Endothelial cell of umbilical vein (primary cell): Measurements from ENCODE around the gene PSAPL1. TPM values are rescaled to one million over a fixed set of nuclear protein-coding genes. Genes with fewer than 3 reads are reported as not detected.

Experiments
- BruUV-seq: library from RNA; stranded (reverse); fragments of 400-500 nt; replicated peaks from 2 replicates; lab custom pipeline; 2021; lab: Mats Ljungman, UMichigan
- CTCF ChIA-PET: fragments of 300-600, 350-600 bp; sonication (Branson Sonifier 250); formaldehyde crosslinking; loops from one replicate; lab custom pipeline; 2021; ENCODE audit warnings: antibody characterized with exemption, inconsistent platforms; lab: Charles Lee
- POLR2A ChIA-PET: fragments of 300-600, 350-600 bp; sonication (Branson Sonifier 250); formaldehyde crosslinking; loops from one replicate; lab custom pipeline; 2021; ENCODE audit warnings: antibody characterized with exemption, inconsistent platforms; lab: Charles Lee
- DNase-seq: peaks from one replicate; pipeline ENCODE4 v3.0.0-alpha.2; 2011; ENCODE audit warnings: low read depth, low spot score
- FAIRE-seq: peaks from 2 replicates; lab custom pipeline; 2011; peaks lifted over from hg19 to GRCh38; lab: Jason Lieb, UNC
- H2AFZ ChIP-seq: 2 replicates; pipeline ENCODE4 v1.6.0; 2012; ENCODE audit warnings: low read depth, low read length, control low read depth, inconsistent platforms
- H3K27ac ChIP-seq: 2 replicates; pipeline ENCODE4 v1.5.1; 2011; ENCODE audit warnings: low read depth, mild to moderate bottlenecking, control low read depth, low read length, moderate library complexity; ENCODE audit not compliant: insufficient read depth
- H3K27me3 ChIP-seq, 2 experiments: 2 replicates each; pipeline versions ENCODE4 v1.6.0 to v1.6.1; 2011; ENCODE audit warnings: low read length in 2 of 2, mixed read lengths in 1 of 2; ENCODE audit not compliant: control insufficient read depth in 2 of 2, insufficient read depth in 2 of 2
- H3K36me3 ChIP-seq, 2 experiments: 2 replicates in 1 of 2; 3 replicates in 1 of 2; pipeline ENCODE4 v1.5.1; 2011; ENCODE audit warnings: low read length in 2 of 2, mild to moderate bottlenecking in 1 of 2, moderate library complexity in 1 of 2; ENCODE audit not compliant: control insufficient read depth in 2 of 2, insufficient read depth in 2 of 2; ENCODE audit errors: extremely low read depth in 1 of 2
- H3K4me1 ChIP-seq: 3 replicates; pipeline ENCODE4 v1.5.1; 2011; ENCODE audit warnings: mild to moderate bottlenecking, low read length; ENCODE audit not compliant: control insufficient read depth, insufficient read depth; ENCODE audit errors: extremely low read depth
- H3K4me2 ChIP-seq: 2 replicates; pipeline ENCODE4 v1.6.1; 2011; ENCODE audit warnings: low read length, control low read depth, mixed read lengths; ENCODE audit not compliant: insufficient read depth
- H3K4me3 ChIP-seq, 3 experiments: fragments of 200-600 bp in 1 of 3; sonication (generic), shearing (Covaris generic) in 1 of 3; replicated peaks in 1 of 3; 2 replicates each; pipeline ENCODE4 v1.5.1; 2011 to 2016; ENCODE audit warnings: control low read depth in 3 of 3, low read length in 3 of 3, mild to moderate bottlenecking in 2 of 3, inconsistent platforms in 1 of 3, low read depth in 1 of 3, moderate library complexity in 1 of 3; ENCODE audit not compliant: insufficient read depth in 1 of 3
- H3K79me2 ChIP-seq: 2 replicates; pipeline ENCODE4 v1.6.0; 2012; ENCODE audit warnings: low read length, inconsistent platforms; ENCODE audit not compliant: control insufficient read depth, insufficient read depth
- H3K9ac ChIP-seq: replicated peaks from 2 replicates; pipeline ENCODE3; 2011; ENCODE audit warnings: low read length, control low read depth; ENCODE audit not compliant: insufficient read depth; ENCODE audit errors: extremely low read depth
- H3K9me1 ChIP-seq: replicated peaks from 3 replicates; pipeline ENCODE4 v1.6.0; 2011; ENCODE audit warnings: mild to moderate bottlenecking, low read length; ENCODE audit not compliant: control insufficient read depth, insufficient read depth; ENCODE audit errors: extremely low read depth
- H3K9me3 ChIP-seq: replicated peaks from 2 replicates; pipeline ENCODE4 v1.5.1; 2012; ENCODE audit warnings: low read length, inconsistent platforms; ENCODE audit not compliant: control insufficient read depth, insufficient read depth
- H4K20me1 ChIP-seq: replicated peaks from 2 replicates; pipeline ENCODE3; 2011; ENCODE audit warnings: mild to moderate bottlenecking, low read length; ENCODE audit not compliant: control insufficient read depth, insufficient read depth; ENCODE audit errors: extremely low read depth
- CTCF ChIP-seq, 2 donors: IDR thresholded peaks; 1 replicate in 1 of 2; 2 replicates in 1 of 2; pipeline ENCODE4 v1.5.1; 2011; ENCODE audit warnings: low read length in 2 of 2, mild to moderate bottlenecking in 2 of 2, moderate library complexity in 2 of 2, control low read depth in 1 of 2, inconsistent platforms in 1 of 2, low read depth in 1 of 2; ENCODE audit not compliant: insufficient read depth in 1 of 2; ENCODE audit errors: extremely low read depth in 1 of 2
- EZH2 ChIP-seq: IDR thresholded peaks from 2 replicates; pipeline ENCODE4 v1.6.1; 2012; ENCODE audit warnings: borderline replicate concordance, low read depth, mild to moderate bottlenecking, moderate library complexity, low read length, inconsistent platforms; ENCODE audit not compliant: severe bottlenecking
- FOS ChIP-seq: IDR thresholded peaks from 2 replicates; pipeline ENCODE4 v1.6.1; 2011; ENCODE audit warnings: mild to moderate bottlenecking, low read length, moderate library complexity, borderline replicate concordance; ENCODE audit not compliant: insufficient read depth
- GATA2 ChIP-seq: IDR thresholded peaks from 2 replicates; pipeline ENCODE4 v1.7.0; 2011; ENCODE audit warnings: low read depth, mild to moderate bottlenecking, moderate library complexity, mixed read lengths, low read length; ENCODE audit not compliant: insufficient read length, insufficient read depth
- JUN ChIP-seq: IDR thresholded peaks from 2 replicates; pipeline ENCODE4 v1.6.1; 2011; ENCODE audit warnings: borderline replicate concordance, low read depth; ENCODE audit not compliant: insufficient read length, insufficient read depth
- MAX ChIP-seq: IDR thresholded peaks from 2 replicates; pipeline ENCODE4 v1.6.1; 2011; ENCODE audit not compliant: insufficient read depth, insufficient read length
- MYC ChIP-seq: IDR thresholded peaks from one replicate; pipeline ENCODE4 v1.6.1; 2011; ENCODE audit warnings: mild to moderate bottlenecking, low read depth, low read length
- POLR2A ChIP-seq: IDR thresholded peaks from 2 replicates; pipeline ENCODE4 v1.6.1; 2012; ENCODE audit warnings: low read depth, mild to moderate bottlenecking, control low read depth, low read length
- POLR2AphosphoS5 ChIP-seq: IDR thresholded peaks from 2 replicates; pipeline ENCODE4 v1.6.1; 2012; ENCODE audit warnings: low read depth, mild to moderate bottlenecking, control low read depth, low read length, moderate library complexity; ENCODE audit not compliant: insufficient read depth
- dilution Hi-C: fragments of 300-500 bp; cut with MboI; formaldehyde crosslinking; loops from one replicate; pipeline ENCODE4 v1.15.0; 2019; ENCODE audit warnings: low sequenced_read_pairs; ENCODE audit not compliant: extremely low pct_ligation_motif_present
- intact Hi-C: fragments of 100-400 bp; cut with micrococcal nuclease; formaldehyde crosslinking; loops from one replicate; pipeline ENCODE4 v1.10.0; 2022
- polyA plus RNA-seq, 4 experiments: library from polyadenylated mRNA; depleted of rRNA in 3 of 4; stranded (reverse) in 3 of 4; unstranded in 1 of 4; fragments of >200 nt; gene quantifications; 2 replicates each; pipeline versions ENCODE4 v1.2.1 to v1.2.3, GENCODE V29; 2011 to 2012; ENCODE audit warnings: missing spikeins in 1 of 4
- total RNA-seq: library from RNA; stranded (reverse); gene quantifications from 2 replicates; pipeline ENCODE4 v1.2.3, GENCODE V29; 2021

PSAPL1 gene
- total and polyA plus RNA-seq, 2 donors (not counting 3 experiments of a cell fraction or from before 2014, with no cell fraction given): not detected

- ChIA-PET POLR2A (no interaction called here), CTCF (no interaction called here)
- Histone ChIP-seq H3K4me3 (no peak overlapping the region), H3K27me3 (no peaks in the 10 kb centered on the region), H3K9me3 (no peaks in the 10 kb centered on the region), H3K4me2 (no peak overlapping the region), H4K20me1 (no peaks in the 10 kb centered on the region), H3K9ac (no peak overlapping the region), H3K79me2 (no peaks in the 10 kb centered on the region), H3K27ac (no peak overlapping the region), H3K36me3 (no peaks in the 10 kb centered on the region), H3K9me1 (no peaks in the 10 kb centered on the region), H2AFZ (no peak overlapping the region), H3K4me1 (no peaks in the 10 kb centered on the region)
- dilution Hi-C loops (no loop called here), intact Hi-C loops (no loop called here)
- FAIRE-seq (no peak), DNase-seq (no peak)
- BruUV-seq: no TSS peak
- TF ChIP-seq CTCF (IDR thresholded peaks at IDR 0.05; ENCODE audit: extremely low read depth in 1 of 2, insufficient read depth in 1 of 2, low read depth in 1 of 2, low read length in 2 of 2): no peak
- TF ChIP-seq FOS: no peak
- no peak for TF ChIP-seq GATA2
- no peak for TF ChIP-seq POLR2A
- TF ChIP-seq MAX: no peak
- no peak for TF ChIP-seq JUN
- no peak for TF ChIP-seq EZH2
- TF ChIP-seq MYC: no peak
- no peak for TF ChIP-seq POLR2AphosphoS5
These were observed 5.0 kb upstream of the PSAPL1 start for GRCh38 chr4:7439699-7440098.
